Activated T-cell treated with anti-CD3 and anti-CD28 coated beads, Interleukin-2, amount 50 U/mL, for 72 hours (primary cell): ENCODE results near the gene MC1R. TPM values are rescaled to one million over a fixed set of nuclear protein-coding genes. Genes with fewer than 3 reads are reported as not detected.
A peak's percentile ranks its signal among the peaks of the same experiment; 100 is the strongest.
"Not testable (repeated sequence)": the region's sequence is repeated elsewhere in the genome, so short reads cannot be mapped to it uniquely, and the experiment has no call there.

Experiments
- ATAC-seq, 2 donors: fragments of 150-1000 bp; cut with Tn5 transposase; replicated peaks in 1 of 2; 2 replicates each; pipeline ENCODE4 v1.10.0; 2021; ENCODE audit warnings: moderate library complexity in 2 of 2, mild to moderate bottlenecking in 1 of 2
- DNase-seq, 2 donors: peaks; one replicate each; pipeline ENCODE4 v3.0.0; 2021 to 2022; ENCODE audit warnings: mixed read lengths in 1 of 2
- H3K27ac Mint-ChIP-seq: one replicate; pipeline ENCODE4 v1.8.0; 2022; ENCODE audit warnings: mild to moderate bottlenecking, moderate library complexity, mixed read lengths
- H3K27me3 Mint-ChIP-seq: one replicate; pipeline ENCODE4 v1.8.0; 2022; ENCODE audit warnings: low read depth, mixed read lengths
- H3K36me3 Mint-ChIP-seq, 2 donors: one replicate each; pipeline ENCODE4 v1.8.0; 2022; ENCODE audit warnings: mixed read lengths in 2 of 2, mild to moderate bottlenecking in 1 of 2; ENCODE audit not compliant: insufficient read depth in 2 of 2
- H3K4me1 Mint-ChIP-seq: one replicate; pipeline ENCODE4 v1.8.0; 2022; ENCODE audit warnings: low read depth, mixed read lengths
- H3K4me3 Mint-ChIP-seq, 2 donors: one replicate each; pipeline ENCODE4 v1.8.0; 2022; ENCODE audit warnings: mild to moderate bottlenecking in 2 of 2, mixed read lengths in 2 of 2, moderate library complexity in 2 of 2
- H3K9me3 Mint-ChIP-seq, 2 donors: one replicate each; pipeline ENCODE4 v1.8.0; 2022; ENCODE audit warnings: mixed read lengths in 2 of 2
- total RNA-seq, 2 donors: library from RNA; stranded (reverse); gene quantifications; one replicate each; pipeline ENCODE4 v1.2.3, GENCODE V29; 2022

Gene MC1R
- total RNA-seq, 2 donors from 2014 or later, result 7.6 to 15.2 TPM

- no peak for DNase-seq
Observed at GRCh38 chr16:89923640-89924296, 5.1 kb downstream of the MC1R start.

GRCh38 chr16:89924297-89924924 is 5.7 kb downstream of the MC1R start:
- ATAC-seq (no peak), DNase-seq (peak; percentile 34 to 40)
- H3K4me3 Mint-ChIP-seq, result peak overlapping the region; percentile 20 to 44
- no peak overlapping the region for H3K27ac Mint-ChIP-seq
- H3K4me1 Mint-ChIP-seq, result peaks cover 34% of the 10 kb centered on the region
- no peaks in the 10 kb centered on the region for H3K9me3 Mint-ChIP-seq
- peaks cover 43% of the 10 kb centered on the region for H3K27me3 Mint-ChIP-seq
- no peaks in the 10 kb centered on the region for H3K36me3 Mint-ChIP-seq

More at GRCh38 chr16:89923640-89924296, 5.1 kb downstream of the MC1R start:
- H3K4me1 Mint-ChIP-seq, result peaks cover 40% of the 10 kb centered on the region
- no peaks in the 10 kb centered on the region for H3K9me3 Mint-ChIP-seq
- peak overlapping the region; percentile 39 to 44 for H3K4me3 Mint-ChIP-seq
- no peak overlapping the region for H3K27ac Mint-ChIP-seq
- no peaks in the 10 kb centered on the region for H3K36me3 Mint-ChIP-seq
- peaks cover 46% of the 10 kb centered on the region for H3K27me3 Mint-ChIP-seq
- ATAC-seq, result no peak

GRCh38 chr16:89924925-89925307 is 6.3 kb downstream of the MC1R start:
- H3K27me3 Mint-ChIP-seq, result peaks cover 42% of the 10 kb centered on the region
- no peak overlapping the region for H3K27ac Mint-ChIP-seq
- ATAC-seq (no peak), DNase-seq (no peak)
- no peaks in the 10 kb centered on the region for H3K36me3 Mint-ChIP-seq
- H3K4me1 Mint-ChIP-seq, result peaks cover 29% of the 10 kb centered on the region
- H3K9me3 Mint-ChIP-seq, result no peaks in the 10 kb centered on the region
- H3K4me3 Mint-ChIP-seq, result peak overlapping the region in 1 of 2 donors; percentile 71

GRCh38 chr16:89925596-89926079 is 7.0 kb downstream of the MC1R start:
- Mint-ChIP-seq H3K9me3 (no peaks in the 10 kb centered on the region), H3K4me1 (peaks cover 22% of the 10 kb centered on the region), H3K27me3 (peaks cover 39% of the 10 kb centered on the region), H3K27ac (no peak overlapping the region), H3K36me3 (no peaks in the 10 kb centered on the region), H3K4me3 (peak overlapping the region; percentile 62 to 71)
- DNase-seq, result no peak
- no peak for ATAC-seq

- H3K27ac Mint-ChIP-seq, result no peak overlapping the region
- H3K36me3 Mint-ChIP-seq, result no peaks in the 10 kb centered on the region
- ATAC-seq (no peak), DNase-seq (no peak)
- H3K27me3 Mint-ChIP-seq, result peaks cover 21% of the 10 kb centered on the region
- no peaks in the 10 kb centered on the region for H3K9me3 Mint-ChIP-seq
- H3K4me1 Mint-ChIP-seq, result no peaks in the 10 kb centered on the region
- H3K4me3 Mint-ChIP-seq, result no peak overlapping the region
Observed at GRCh38 chr16:89931305-89931896, 12.7 kb downstream of the MC1R start.

- Mint-ChIP-seq H3K4me1 (no peaks in the 10 kb centered on the region), H3K27ac (no peak overlapping the region), H3K27me3 (peaks cover 21% of the 10 kb centered on the region), H3K36me3 (no peaks in the 10 kb centered on the region), H3K4me3 (no peak overlapping the region), H3K9me3 (no peaks in the 10 kb centered on the region)
- DNase-seq (no peak), ATAC-seq (no peak)
Observed at GRCh38 chr16:89931964-89932363, 13.3 kb downstream of the MC1R start.

GRCh38 chr16:89934019-89934418 is 15.4 kb downstream of the MC1R start:
- not testable (repeated sequence) for H3K36me3 Mint-ChIP-seq, H3K4me1 Mint-ChIP-seq, DNase-seq, ATAC-seq, H3K4me3 Mint-ChIP-seq, H3K9me3 Mint-ChIP-seq, H3K27ac Mint-ChIP-seq
- H3K27me3 Mint-ChIP-seq, result peaks cover 14% of the 10 kb centered on the region

GRCh38 chr16:89934611-89935553 is 16.2 kb downstream of the MC1R start:
- H3K36me3 Mint-ChIP-seq, result no peaks in the 10 kb centered on the region
- H3K9me3 Mint-ChIP-seq, result no peaks in the 10 kb centered on the region
- ATAC-seq, result no peak
- no peak for DNase-seq
- no peaks in the 10 kb centered on the region for H3K4me1 Mint-ChIP-seq
- H3K27ac Mint-ChIP-seq, result no peak overlapping the region
- H3K4me3 Mint-ChIP-seq, result no peak overlapping the region
- peaks cover 10% of the 10 kb centered on the region for H3K27me3 Mint-ChIP-seq

GRCh38 chr16:89935620-89936019 is 17.0 kb downstream of the MC1R start:
- H3K27me3 Mint-ChIP-seq, ATAC-seq, H3K4me1 Mint-ChIP-seq, DNase-seq, H3K4me3 Mint-ChIP-seq, H3K27ac Mint-ChIP-seq, H3K9me3 Mint-ChIP-seq, H3K36me3 Mint-ChIP-seq: not testable (repeated sequence)

- Mint-ChIP-seq H3K27ac (no peak overlapping the region), H3K4me3 (no peak overlapping the region), H3K4me1 (no peaks in the 10 kb centered on the region), H3K27me3 (peaks cover 4% of the 10 kb centered on the region), H3K36me3 (no peaks in the 10 kb centered on the region), H3K9me3 (no peaks in the 10 kb centered on the region)
- ATAC-seq (no peak), DNase-seq (no peak)
Observed at GRCh38 chr16:89936034-89936433, 17.4 kb downstream of the MC1R start.

GRCh38 chr16:89936508-89936907 is 17.8 kb downstream of the MC1R start:
- Mint-ChIP-seq H3K4me1 (no peaks in the 10 kb centered on the region), H3K27ac (no peak overlapping the region), H3K27me3 (no peaks in the 10 kb centered on the region), H3K36me3 (no peaks in the 10 kb centered on the region), H3K4me3 (no peak overlapping the region), H3K9me3 (no peaks in the 10 kb centered on the region)
- no peak for DNase-seq
- no peak for ATAC-seq

- Mint-ChIP-seq H3K9me3 (no peaks in the 10 kb centered on the region), H3K36me3 (no peaks in the 10 kb centered on the region), H3K27ac (no peak overlapping the region), H3K4me3 (no peak overlapping the region), H3K4me1 (no peaks in the 10 kb centered on the region), H3K27me3 (no peaks in the 10 kb centered on the region)
- DNase-seq, result no peak
- ATAC-seq, result no peak
Observed at GRCh38 chr16:89936981-89937380, 18.3 kb downstream of the MC1R start.
